Nucleus accumbens (tissue), 56 donors: ENCODE results near the gene GRIN2A.

ENCODE experiments used
- DNase-seq, 56 donors: peaks; one replicate each; lab custom pipeline; 2025; lab: John Stamatoyannopoulos, UW

GRIN2A gene

DNA sequence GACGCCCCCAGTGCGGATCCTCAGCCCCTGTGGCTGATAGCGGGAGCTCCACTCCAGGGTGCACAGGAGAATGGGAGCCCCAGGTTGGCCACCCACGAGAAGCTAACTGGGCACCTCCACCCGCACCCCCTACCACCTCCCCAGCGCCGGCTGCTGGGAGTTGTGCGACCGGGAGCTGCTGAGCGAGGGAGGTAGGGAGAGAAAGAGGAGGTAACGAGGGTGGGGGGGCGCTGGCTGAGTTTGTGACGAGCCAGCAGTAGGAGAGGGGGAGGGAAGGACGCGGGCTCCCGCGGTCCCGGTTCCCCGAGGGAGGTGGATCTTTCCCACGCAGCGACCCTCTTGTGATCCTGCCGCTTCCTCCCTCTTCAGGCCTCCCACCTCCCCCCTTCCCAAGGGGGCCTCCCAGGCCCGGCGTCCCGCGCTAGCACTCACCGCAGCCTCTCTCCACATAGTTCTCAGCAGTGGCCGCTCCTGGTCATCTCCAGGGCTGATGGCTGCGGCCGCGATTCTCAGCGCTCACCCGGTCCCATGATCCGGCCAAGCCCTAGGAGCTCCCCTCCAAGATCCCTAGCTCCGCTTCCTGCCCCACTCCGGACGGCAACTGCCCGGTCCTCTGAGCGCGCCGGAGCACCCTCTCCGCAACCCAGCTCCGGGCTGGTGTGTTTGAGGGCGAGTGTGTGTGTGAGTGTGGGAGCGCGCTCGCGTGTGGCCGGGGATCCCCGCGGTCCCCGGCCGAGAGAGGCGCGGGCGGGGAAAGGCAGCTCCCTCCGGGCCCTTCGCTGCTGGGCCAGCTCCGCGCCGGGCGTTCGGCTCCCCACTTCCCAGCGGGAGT lies at the start of gene GRIN2A:
GRIN2A (minus strand) TSS at position 207 of the 832 bp plus-strand sequence. CDS start 2,017 bp downstream, outside the sequence.
- peak in 24 of 56 donors; percentile 2 to 60 (median 29) for DNase-seq

DNA sequence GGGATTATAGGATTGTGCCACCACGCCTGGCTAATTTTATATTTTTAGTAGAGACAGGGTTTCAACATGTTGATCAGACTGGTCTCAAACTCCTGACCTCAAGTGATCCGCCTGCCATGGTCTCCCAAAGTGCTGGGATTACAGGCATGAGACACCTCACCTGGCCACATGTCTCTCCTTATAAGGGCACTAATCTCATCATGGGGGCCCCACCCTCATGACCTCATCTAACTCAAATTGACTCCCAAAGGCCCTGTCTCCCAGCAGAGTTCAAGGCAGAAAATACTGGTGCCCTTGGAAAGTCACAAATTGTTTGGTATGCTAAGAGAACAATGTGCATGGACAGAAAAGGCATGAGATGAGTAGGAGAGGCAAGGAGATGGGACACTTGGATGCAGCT lies 49.3 kb upstream of the GRIN2A start:
- no peak for DNase-seq

GRCh38 chr16:10228779-10229178 lies 46.6 kb upstream of the GRIN2A start:
- DNase-seq, result no peak

GRCh38 chr16:10226987-10227306 lies 44.7 kb upstream of the GRIN2A start:
- no peak for DNase-seq

DNA sequence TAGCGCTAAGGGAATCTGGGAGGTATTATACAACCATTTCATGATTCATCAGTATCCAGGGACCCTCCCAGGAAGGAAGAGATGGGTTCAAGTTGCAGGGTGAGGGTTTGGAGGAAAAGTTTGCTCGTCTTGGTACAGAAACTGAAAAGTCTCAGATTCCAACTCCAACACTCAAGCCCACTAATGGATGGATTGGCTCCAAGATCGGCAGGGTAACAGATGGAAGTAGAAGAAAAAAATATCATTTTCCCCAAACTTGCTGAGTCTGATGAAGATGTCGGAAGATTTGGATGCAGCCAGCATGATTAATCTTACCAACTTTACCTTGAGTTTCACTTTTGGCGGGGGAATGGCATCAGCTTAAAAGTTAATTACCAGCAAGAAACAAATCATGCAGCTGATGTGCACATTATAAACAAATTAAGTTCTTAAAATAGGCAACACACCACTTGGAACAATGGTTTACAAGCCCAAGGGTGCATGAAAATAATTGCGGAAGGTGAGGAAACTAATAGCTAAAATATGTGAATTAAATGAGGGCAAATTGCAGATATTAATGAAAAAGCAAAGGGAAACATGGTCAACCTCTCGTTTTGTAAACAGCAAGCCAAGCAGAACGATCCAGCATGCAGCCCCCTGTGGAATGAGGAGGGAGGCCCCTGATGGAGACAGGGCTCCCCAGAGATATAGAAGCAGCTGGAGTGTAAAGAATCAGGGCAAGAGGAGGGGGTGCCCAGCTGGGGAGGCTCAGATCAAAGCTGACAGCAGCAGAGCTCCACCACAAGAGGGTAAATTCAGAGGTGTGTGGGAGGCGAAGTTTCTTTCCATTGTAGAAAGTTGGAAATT lies 44.1 kb upstream of the GRIN2A start:
- no peak for DNase-seq

DNA sequence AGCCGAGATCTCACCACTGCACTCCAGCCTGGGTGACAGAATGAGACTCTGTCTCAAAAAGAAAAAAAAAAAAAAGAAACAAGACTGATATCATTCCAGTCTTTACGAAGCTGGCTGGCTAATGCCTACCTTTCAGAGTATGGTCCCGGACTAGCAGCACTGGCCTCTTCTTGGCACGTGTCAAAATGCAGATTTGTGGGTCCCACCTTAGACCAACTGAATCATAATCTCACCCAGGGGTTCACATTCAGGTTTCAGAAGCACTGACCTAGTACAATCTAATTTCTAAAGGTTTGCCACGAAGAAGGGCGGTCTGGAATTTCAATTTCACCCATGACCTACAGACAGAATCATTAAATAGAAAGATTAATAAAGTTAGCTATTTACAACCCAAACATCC lies 43.4 kb upstream of the GRIN2A start:
- no peak for DNase-seq

- no peak for DNase-seq
These were observed 42.6 kb upstream of the GRIN2A start for GRCh38 chr16:10224850-10225249.

DNA sequence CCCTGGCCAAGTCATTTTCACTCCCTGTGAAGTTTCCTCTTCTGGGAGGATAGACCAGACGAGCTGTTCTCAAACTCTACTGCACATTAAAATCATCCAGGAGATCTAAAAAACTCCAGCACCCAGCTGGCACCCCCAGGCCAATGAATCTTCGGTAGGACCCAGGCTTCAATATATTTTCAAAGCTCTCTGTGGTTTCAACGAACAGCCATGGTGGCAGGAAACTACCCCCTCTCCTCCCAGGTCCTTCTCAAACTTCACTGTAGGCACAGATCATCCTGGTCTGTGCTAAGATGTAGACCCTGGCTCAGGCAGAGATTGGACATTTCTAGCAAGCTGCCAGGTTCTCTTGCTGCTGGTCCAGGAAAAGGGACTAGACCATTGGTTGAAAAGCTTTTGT lies 38.7 kb upstream of the GRIN2A start:
- DNase-seq, result no peak

DNA sequence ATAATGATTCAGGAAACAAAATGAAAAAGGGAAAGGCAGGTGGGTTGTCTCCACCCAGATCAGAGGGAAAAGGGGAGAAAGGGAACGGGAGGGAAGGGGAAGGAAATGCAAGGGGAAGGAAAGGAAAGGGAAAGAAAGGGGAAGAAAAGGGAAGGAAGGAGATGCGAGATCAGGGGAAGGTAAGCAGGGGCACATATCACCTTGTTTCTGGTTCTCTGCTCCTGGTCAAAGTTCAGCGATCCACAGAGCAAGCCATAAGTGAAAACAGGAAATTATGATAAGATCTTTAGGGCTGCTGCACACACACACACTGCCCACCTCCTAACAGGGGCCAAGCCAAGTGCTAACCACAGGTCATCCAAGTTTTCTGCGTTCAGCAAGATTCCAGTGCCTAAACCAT lies 37.5 kb upstream of the GRIN2A start:
- no peak for DNase-seq

GRCh38 chr16:10218490-10219206 lies 36.4 kb upstream of the GRIN2A start:
- peak in 7 of 56 donors; percentile 2 to 21 (median 6) for DNase-seq

DNA sequence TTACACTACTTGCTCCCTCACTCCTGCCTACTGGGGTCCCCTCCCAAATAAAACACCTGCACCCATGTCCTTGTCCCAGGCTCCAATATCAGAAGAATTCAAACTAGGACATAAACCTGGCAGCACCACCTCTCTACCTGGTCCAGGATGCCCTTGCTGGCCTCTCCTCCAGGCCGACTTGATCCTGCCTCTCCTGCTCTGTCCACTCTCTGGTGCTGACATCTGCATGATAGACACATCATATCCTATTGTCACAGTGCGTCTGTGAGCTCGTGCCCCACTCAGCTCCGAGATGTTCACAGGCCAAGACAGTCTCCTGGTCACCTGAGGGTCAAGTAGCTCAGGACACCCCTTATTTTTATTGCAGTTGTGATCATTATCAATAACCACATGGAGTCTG lies 31.5 kb upstream of the GRIN2A start:
- DNase-seq, result no peak

- peak in 6 of 56 donors; percentile 1 to 34 (median 8) for DNase-seq
These were observed 28.7 kb upstream of the GRIN2A start for GRCh38 chr16:10210944-10211343.

DNA sequence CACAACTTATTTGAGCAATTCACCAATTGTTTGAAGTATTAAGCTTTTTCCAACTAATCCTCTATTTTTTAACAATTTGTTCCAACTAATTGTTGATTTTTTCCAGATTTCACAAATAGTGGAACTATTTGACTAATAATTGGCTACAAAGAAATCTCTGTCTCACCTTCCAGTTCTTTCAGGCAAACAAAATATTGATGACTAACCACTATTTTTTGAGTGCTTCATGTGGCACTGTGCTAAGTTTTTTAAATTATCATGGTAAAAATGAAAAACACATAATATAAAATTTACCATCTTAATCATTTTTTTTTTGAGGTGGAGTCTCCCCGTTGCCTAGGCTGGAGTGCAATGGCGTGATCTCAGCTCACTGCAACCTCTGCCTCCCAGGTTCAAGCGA lies 24.6 kb upstream of the GRIN2A start:
- no peak for DNase-seq

GRCh38 chr16:10206215-10206614 lies 24.0 kb upstream of the GRIN2A start:
- no peak for DNase-seq

GRCh38 chr16:10205688-10206087 lies 23.5 kb upstream of the GRIN2A start:
- DNase-seq, result no peak

DNA sequence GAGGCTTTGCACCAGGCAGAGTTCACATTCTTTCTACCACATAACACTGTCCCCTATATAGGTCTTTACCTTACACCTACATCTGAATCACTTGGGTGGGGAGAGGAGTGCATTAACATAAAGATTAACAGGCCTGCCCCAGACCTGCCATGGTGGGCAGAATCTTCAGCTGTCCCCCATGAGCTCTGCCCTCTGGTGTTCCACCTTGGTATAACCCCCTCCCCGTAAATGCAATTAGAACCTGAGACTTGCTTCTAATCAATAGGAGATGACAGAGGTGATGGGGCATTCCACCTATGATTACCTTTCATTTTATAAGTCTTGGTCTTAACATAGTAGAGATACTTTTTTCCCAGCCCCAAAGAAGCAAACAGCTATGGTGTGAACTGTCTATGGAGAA lies 20.4 kb upstream of the GRIN2A start:
- DNase-seq, result no peak

DNA sequence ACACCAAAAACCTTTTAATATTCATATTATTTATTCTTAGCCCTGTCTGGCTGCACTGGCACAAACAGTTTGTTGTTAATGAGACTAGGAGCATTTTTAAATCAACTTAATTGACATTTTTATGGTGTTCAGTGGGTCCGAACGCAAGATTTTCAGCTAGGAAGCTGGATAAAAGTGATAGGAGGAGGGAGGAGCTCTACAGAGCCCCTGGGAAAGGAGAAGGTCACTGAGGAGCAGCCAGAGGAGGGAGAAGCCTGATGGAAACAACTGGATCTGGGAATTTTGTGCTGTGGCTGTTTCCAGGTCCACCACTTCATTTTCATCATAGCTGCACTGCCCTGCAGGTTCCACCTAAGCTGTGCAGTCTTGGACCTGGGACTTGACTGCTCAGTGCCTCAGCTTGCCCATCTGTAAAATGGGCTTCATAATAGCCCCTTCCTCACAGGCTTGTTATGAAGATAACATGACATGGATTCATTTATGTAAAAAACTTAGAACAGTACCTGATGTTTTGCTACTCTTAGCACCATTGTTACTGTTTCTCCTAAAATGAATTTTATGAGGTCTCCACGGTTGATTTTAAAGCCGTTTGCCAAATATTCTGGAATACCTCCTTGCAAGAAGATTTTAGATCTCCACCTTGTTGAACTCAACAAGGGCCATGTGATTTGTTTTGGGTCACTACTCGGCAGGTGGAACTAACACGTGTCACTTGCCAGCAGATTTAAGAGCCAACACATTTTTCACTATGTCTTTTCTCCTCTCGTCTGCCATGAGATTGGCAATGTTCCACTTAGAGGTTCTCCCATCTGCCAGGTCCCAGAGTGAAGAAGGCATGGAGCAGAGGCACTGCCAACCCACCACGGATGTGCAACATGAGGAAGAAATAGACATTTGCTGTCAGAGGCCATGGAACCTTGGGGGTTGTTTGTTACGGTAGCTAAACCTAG lies 18.7 kb upstream of the GRIN2A start:
- DNase-seq, result no peak

DNA sequence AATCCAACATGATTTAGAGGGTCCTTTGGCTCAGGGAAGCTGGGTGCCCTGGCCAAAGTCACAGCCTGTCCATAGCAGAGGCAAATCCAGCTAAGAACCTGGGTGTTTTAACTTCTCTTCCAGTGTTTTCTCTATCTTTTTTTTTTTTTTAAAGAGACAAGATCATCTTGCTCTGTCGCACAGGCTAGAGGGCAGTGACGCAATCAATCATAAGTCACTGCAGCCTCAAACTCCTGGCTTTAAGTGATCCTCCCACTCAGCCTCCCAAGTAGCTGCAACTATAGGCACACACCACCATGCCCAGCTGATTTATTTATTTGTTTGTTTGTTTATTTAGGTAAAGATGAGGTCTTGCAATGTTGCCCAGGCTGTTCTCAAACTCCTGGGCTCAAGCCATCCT lies 14.8 kb upstream of the GRIN2A start:
- no peak for DNase-seq

- no peak for DNase-seq
These were observed 8.9 kb upstream of the GRIN2A start for GRCh38 chr16:10191096-10191495.

GRCh38 chr16:10189861-10190390 lies 7.7 kb upstream of the GRIN2A start:
- no peak for DNase-seq
